IMR-90 (cell line): ENCODE measurements around the gene CDH23. TPM values are rescaled to one million over a fixed set of nuclear protein-coding genes. Genes with fewer than 3 reads are reported as not detected.

ENCODE experiments used
- ATAC-seq: fragments of 200-7000 bp; cut with Tn5 transposase; 2 replicates; pipeline ENCODE4 v1.9.1; 2020; ENCODE audit warnings: low read depth, mild to moderate bottlenecking, moderate library complexity
- BruUV-seq: library from RNA; stranded (reverse); fragments of 400-500 nt; replicated peaks from 2 replicates; lab custom pipeline; 2021; lab: Mats Ljungman, UMichigan
- CTCF ChIA-PET: fragments of 300-600 bp; formaldehyde crosslinking; extraction: SDS; loops from one replicate; lab custom pipeline; 2021; ENCODE audit warnings: antibody characterized with exemption; lab: Yijun Ruan, JAX
- POLR2A ChIA-PET: fragments of 300-600 bp; sonication (Branson Sonifier 250); formaldehyde crosslinking; loops from one replicate; lab custom pipeline; 2022; ENCODE audit warnings: antibody characterized with exemption; ENCODE audit not compliant: unreplicated experiment; lab: Charles Lee
- DNase-seq: peaks from one replicate; pipeline ENCODE4 v3.0.0; 2013
- H2AFZ ChIP-seq: replicated peaks from 2 replicates; pipeline ENCODE3; 2013; ENCODE audit warnings: low read length, mild to moderate bottlenecking; ENCODE audit not compliant: poor library complexity
- H2AK5ac ChIP-seq: 2 replicates; pipeline ENCODE4 v1.6.1; 2013; ENCODE audit warnings: low read depth, low read length, inconsistent platforms
- H2AK9ac ChIP-seq: replicated peaks from 2 replicates; pipeline ENCODE3; 2013; ENCODE audit warnings: mild to moderate bottlenecking, low read depth, low read length, moderate library complexity; ENCODE audit not compliant: poor library complexity
- H2BK120ac ChIP-seq: 2 replicates; pipeline ENCODE4 v1.6.1; 2013; ENCODE audit warnings: low read depth, low read length, inconsistent platforms
- H2BK15ac ChIP-seq: 3 replicates; pipeline ENCODE4 v1.6.1; 2013; ENCODE audit warnings: low read depth, low read length, inconsistent platforms
- H2BK20ac ChIP-seq: 2 replicates; pipeline ENCODE4 v1.6.1; 2013; ENCODE audit warnings: low read depth, mild to moderate bottlenecking, inconsistent platforms, low read length, moderate library complexity
- H2BK5ac ChIP-seq: 2 replicates; pipeline ENCODE4 v1.6.1; 2013; ENCODE audit warnings: mild to moderate bottlenecking, low read depth, low read length, inconsistent platforms; ENCODE audit not compliant: poor library complexity, severe bottlenecking
- H3K14ac ChIP-seq: replicated peaks from 2 replicates; pipeline ENCODE4 v1.6.1; 2013; ENCODE audit warnings: low read depth, low read length, inconsistent platforms
- H3K18ac ChIP-seq: 2 replicates; pipeline ENCODE4 v1.6.1; 2013; ENCODE audit warnings: low read depth, low read length, control low read depth
- H3K23ac ChIP-seq: 2 replicates; pipeline ENCODE4 v1.6.1; 2013; ENCODE audit warnings: low read depth, low read length, inconsistent platforms
- H3K27ac ChIP-seq: 2 replicates; pipeline ENCODE4 v1.5.1; 2013; ENCODE audit warnings: mild to moderate bottlenecking, control low read depth, low read length; ENCODE audit not compliant: insufficient read depth
- H3K27me3 ChIP-seq: 2 replicates; pipeline ENCODE4 v1.6.1; 2013; ENCODE audit warnings: low read length; ENCODE audit not compliant: control insufficient read depth, insufficient read depth
- H3K36me3 ChIP-seq: 2 replicates; pipeline ENCODE4 v1.6.1; 2013; ENCODE audit warnings: low read length, mixed read lengths; ENCODE audit not compliant: control insufficient read depth, insufficient read depth
- H3K4ac ChIP-seq: 2 replicates; pipeline ENCODE4 v1.6.1; 2013; ENCODE audit warnings: low read depth, low read length, inconsistent platforms
- H3K4me1 ChIP-seq: 2 replicates; pipeline ENCODE4 v1.6.1; 2013; ENCODE audit warnings: low read length, mixed read lengths; ENCODE audit not compliant: control insufficient read depth, insufficient read depth
- H3K4me2 ChIP-seq: 2 replicates; pipeline ENCODE4 v1.6.1; 2013; ENCODE audit warnings: low read depth, mild to moderate bottlenecking, control low read depth, low read length, moderate library complexity
- H3K4me3 ChIP-seq: 2 replicates; pipeline ENCODE4 v1.5.1; 2013; ENCODE audit warnings: low read depth, mild to moderate bottlenecking, control low read depth, low read length, moderate library complexity; ENCODE audit not compliant: insufficient read depth
- H3K56ac ChIP-seq: 2 replicates; pipeline ENCODE4 v1.6.1; 2013; ENCODE audit warnings: low read length, inconsistent platforms; ENCODE audit not compliant: insufficient read depth; ENCODE audit errors: extremely low read depth
- H3K79me1 ChIP-seq, 2 experiments: 2 replicates each; pipeline ENCODE4 v1.6.1; 2013; ENCODE audit warnings: low read length in 2 of 2, inconsistent platforms in 1 of 2, low read depth in 1 of 2
- H3K9ac ChIP-seq: 2 replicates; pipeline ENCODE4 v1.6.1; 2013; ENCODE audit warnings: low read depth, low read length, control low read depth
- H3K9me1 ChIP-seq: 2 replicates; pipeline ENCODE4 v1.6.1; 2013; ENCODE audit warnings: low read length, inconsistent platforms; ENCODE audit not compliant: insufficient read depth
- H3K9me3 ChIP-seq: 2 replicates; pipeline ENCODE4 v1.6.1; 2013; ENCODE audit warnings: low read length; ENCODE audit not compliant: control insufficient read depth, insufficient read depth
- H4K20me1 ChIP-seq: 2 replicates; pipeline ENCODE4 v1.6.1; 2013; ENCODE audit warnings: low read length, inconsistent platforms; ENCODE audit not compliant: insufficient read depth
- H4K5ac ChIP-seq: 2 replicates; pipeline ENCODE4 v1.6.1; 2013; ENCODE audit warnings: mild to moderate bottlenecking, low read depth, low read length, control low read depth
- H4K8ac ChIP-seq, 2 experiments: 2 replicates each; pipeline ENCODE4 v1.6.1; 2013; ENCODE audit warnings: low read depth in 2 of 2, low read length in 2 of 2, control low read depth in 1 of 2, inconsistent platforms in 1 of 2
- H4K91ac ChIP-seq: 2 replicates; pipeline ENCODE4 v1.6.1; 2013; ENCODE audit warnings: low read depth, low read length, inconsistent platforms; ENCODE audit not compliant: insufficient read depth
- BHLHE40 ChIP-seq: fragments of 150-350 bp; IDR thresholded peaks from 2 replicates; pipeline ENCODE4 v1.6.1; 2016; ENCODE audit warnings: mild to moderate bottlenecking, low read depth, low read length
- FOS ChIP-seq: fragments of 150-350 bp; IDR thresholded peaks from 2 replicates; pipeline ENCODE4 v1.6.1; 2016; ENCODE audit warnings: low read depth, low read length
- MXI1 ChIP-seq: IDR thresholded peaks from 2 replicates; pipeline ENCODE4 v1.6.1; 2012; ENCODE audit warnings: low read depth, mild to moderate bottlenecking, low read length, moderate library complexity, borderline replicate concordance
- SMC3 ChIP-seq: fragments of 150-350 bp; IDR thresholded peaks from 2 replicates; pipeline ENCODE4 v1.6.1; 2016; ENCODE audit warnings: low read depth, mild to moderate bottlenecking, antibody characterized with exemption, low read length, moderate library complexity
- WGBS, 2 experiments: methylation state at CpG; one replicate each; pipeline versions ENCODE4 v1.1.5 to v1.1.7; 2013; ENCODE audit warnings: missing lambda C conversion rate in 2 of 2; ENCODE audit not compliant: insufficient read length in 1 of 2; ENCODE audit errors: extremely low coverage in 2 of 2; 5-methylcytosine and 5-hydroxymethylcytosine counted together
- dilution Hi-C: fragments of 300-500 bp; cut with HindIII; formaldehyde crosslinking; loops from one replicate; pipeline ENCODE4 v1.14.3; 2018; ENCODE audit warnings: low sequenced_read_pairs; ENCODE audit not compliant: unreplicated experiment
- in situ Hi-C: fragments of 300-500 bp; cut with MboI; formaldehyde crosslinking; loops from 3 replicates; pipeline ENCODE4 v1.14.3; 2019; ENCODE audit warnings: low sequenced_read_pairs, inconsistent platforms, mixed read lengths
- intact Hi-C: fragments of 100-400 bp; cut with micrococcal nuclease; formaldehyde crosslinking; loops from 2 replicates; pipeline ENCODE4 v1.10.0; 2022
- polyA plus RNA-seq, 3 experiments: library from polyadenylated mRNA; depleted of rRNA; stranded (reverse); fragments of >200 nt; gene quantifications; 2 replicates each; pipeline ENCODE4 v1.2.3, GENCODE V29; 2012; ENCODE audit warnings: low replicate concordance in 1 of 3
- total RNA-seq: library from RNA; depleted of rRNA; stranded (reverse); fragments of >200 nt; gene quantifications from 2 replicates; pipeline ENCODE4 v1.2.3, GENCODE V29; 2012
- TF ChIP-seq, protein P1 (sequence below): fragments of 150-350 bp; IDR thresholded peaks from 2 replicates; pipeline ENCODE4 v1.6.1; 2016; ENCODE audit warnings: low read depth, mild to moderate bottlenecking, low read length, moderate library complexity, borderline replicate concordance

CDH23 gene
- total and polyA plus RNA-seq, 2 of the 4 experiments (the other 2 are of a cell fraction) = under 0.01 to 0.03 TPM

DNA sequence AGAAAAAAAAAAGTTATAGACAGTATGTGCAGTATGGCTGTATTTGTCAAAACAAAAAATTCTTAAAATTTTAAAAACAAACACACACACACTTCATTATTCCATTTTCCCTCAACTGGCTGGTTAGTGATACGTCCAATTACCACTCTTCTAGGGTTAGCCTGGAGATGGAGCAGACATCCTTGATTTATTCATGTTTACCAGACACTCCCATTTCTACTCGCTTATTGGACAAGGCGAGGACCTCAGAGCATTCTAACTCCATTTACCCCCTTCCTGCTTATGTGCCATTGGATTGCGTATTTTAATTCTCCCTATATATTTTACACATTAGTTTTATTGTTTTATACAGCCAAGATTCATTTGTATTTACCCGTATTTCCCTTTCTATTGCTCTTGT is 8.5 kb upstream of the CDH23 start (continued):
- TF ChIP-seq FOS (no peak), BHLHE40 (no peak), MXI1 (no peak)
- TF ChIP-seq, protein P1, sequence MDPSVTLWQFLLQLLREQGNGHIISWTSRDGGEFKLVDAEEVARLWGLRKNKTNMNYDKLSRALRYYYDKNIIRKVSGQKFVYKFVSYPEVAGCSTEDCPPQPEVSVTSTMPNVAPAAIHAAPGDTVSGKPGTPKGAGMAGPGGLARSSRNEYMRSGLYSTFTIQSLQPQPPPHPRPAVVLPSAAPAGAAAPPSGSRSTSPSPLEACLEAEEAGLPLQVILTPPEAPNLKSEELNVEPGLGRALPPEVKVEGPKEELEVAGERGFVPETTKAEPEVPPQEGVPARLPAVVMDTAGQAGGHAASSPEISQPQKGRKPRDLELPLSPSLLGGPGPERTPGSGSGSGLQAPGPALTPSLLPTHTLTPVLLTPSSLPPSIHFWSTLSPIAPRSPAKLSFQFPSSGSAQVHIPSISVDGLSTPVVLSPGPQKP = no peak

DNA sequence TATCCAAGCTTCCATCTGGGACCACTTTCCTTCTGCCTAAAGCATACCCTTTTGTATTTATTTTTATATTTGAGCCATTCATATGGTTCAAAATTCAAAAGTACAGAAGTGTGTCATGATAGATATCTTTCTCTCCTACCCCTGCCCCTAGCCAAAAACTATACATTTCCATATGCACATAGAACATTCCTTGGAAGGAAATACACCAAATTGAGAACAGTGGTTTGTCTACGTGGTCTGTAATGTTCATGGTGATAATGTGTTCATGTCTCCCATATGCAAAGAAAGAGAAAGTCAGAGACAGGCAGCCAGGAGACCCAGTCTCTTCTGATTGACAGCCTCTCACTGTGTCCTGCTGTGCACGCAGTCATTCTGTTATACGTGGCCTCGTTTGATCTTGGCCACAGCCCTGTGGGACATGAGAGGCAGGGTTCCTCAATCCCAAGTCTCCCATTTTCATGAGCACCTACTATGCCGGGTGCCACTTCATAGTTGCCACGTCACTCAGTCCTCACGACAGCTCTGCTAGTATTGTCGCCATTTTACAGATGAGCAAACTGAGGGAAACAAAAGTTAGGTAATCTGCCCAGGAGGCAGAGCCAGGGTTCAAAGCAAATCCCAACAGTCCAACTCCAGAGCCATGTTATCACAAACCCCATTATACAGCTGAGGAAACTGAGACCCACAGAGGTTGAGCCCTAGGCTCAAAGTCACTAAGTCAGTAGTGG is 8.0 kb upstream of the CDH23 start:
- intact Hi-C loops = no loop called here
- ATAC-seq = no peak

More for the DNA sequence above, 8.0 kb upstream of the CDH23 start:
- dilution Hi-C loops = no loop called here
- Histone ChIP-seq H3K4me3 (no peak overlapping the region), H3K18ac (no peak overlapping the region), H3K4ac (no peak overlapping the region), H3K9ac (no peak overlapping the region), H2BK120ac (no peak overlapping the region), H3K27me3 (peaks cover 71% of the 10 kb centered on the region), H3K9me3 (no peaks in the 10 kb centered on the region), H2AK9ac (no peak overlapping the region), H3K79me1 (no peaks in the 10 kb centered on the region), H4K8ac (no peak overlapping the region), H3K27ac (no peak overlapping the region), H3K4me1 (no peaks in the 10 kb centered on the region), H4K5ac (no peak overlapping the region), H2AFZ (no peak overlapping the region), H3K23ac (no peak overlapping the region), H2AK5ac (no peak overlapping the region), H3K4me2 (no peak overlapping the region), H2BK15ac (no peak overlapping the region), H3K36me3 (no peaks in the 10 kb centered on the region), H3K56ac (no peak overlapping the region), H4K20me1 (no peaks in the 10 kb centered on the region), H3K14ac (no peak overlapping the region), H3K9me1 (no peaks in the 10 kb centered on the region), H4K91ac (no peak overlapping the region), H2BK20ac (no peak overlapping the region), H2BK5ac (no peak overlapping the region)
- ChIA-PET CTCF (interaction anchor here (0.5 kb wide), 1 partner anchor 460 kb away, joined by 3 read pairs; no protein-coding TSS in a partner anchor), POLR2A (no interaction called here)
- TF ChIP-seq SMC3 (no peak), MXI1 (no peak)
- in situ Hi-C loops = loop anchor here (10.0 kb wide), 1 partner anchor 426 kb away; no protein-coding TSS in a partner anchor
- no TSS peak for BruUV-seq
- 81% methylated on average over 5 of the region's 8 CpGs; no CpG with 5 or more reads in 1 of the 2 experiments for WGBS, 2 experiments
- DNase-seq = no peak
